Upper lobe of left lung (tissue), 4 donors: ENCODE measurements around the gene PPP1R14D.

ENCODE experiments used
- POLR2A ChIP-seq, 4 donors: fragments of 450-650 bp; IDR thresholded peaks; one replicate each; pipeline ENCODE4 v1.5.1; 2016 to 2017; ENCODE audit warnings: antibody characterized with exemption in 4 of 4, mild to moderate bottlenecking in 2 of 4
- POLR2AphosphoS5 ChIP-seq, 2 donors: sonication (generic); formaldehyde crosslinking; IDR thresholded peaks; one replicate each; pipeline ENCODE4 v1.5.1; 2017; ENCODE audit warnings: antibody characterized with exemption in 2 of 2

- TF ChIP-seq POLR2A (IDR thresholded peaks at IDR 0.05): no peak
- no peak for TF ChIP-seq POLR2AphosphoS5 (IDR thresholded peaks at IDR 0.05)
Measured at GRCh38 chr15:40815042-40815698, 13.3 kb downstream of the PPP1R14D start.
